CD14-positive monocyte (primary cell): ENCODE measurements around the gene SHROOM2. TPM values are rescaled to one million over a fixed set of nuclear protein-coding genes. Genes with fewer than 3 reads are reported as not detected.
A peak's percentile ranks its signal among the peaks of the same experiment; 100 is the strongest.

Experiments used
- DNase-seq, 3 donors: peaks; one replicate each; pipeline ENCODE4 v3.0.0-alpha.2; 2011 to 2022
- H2AFZ ChIP-seq: 2 replicates; pipeline ENCODE4 v1.6.0; 2012; ENCODE audit warnings: mild to moderate bottlenecking, low read depth, low read length, inconsistent platforms; ENCODE audit not compliant: insufficient read depth, poor library complexity, severe bottlenecking
- H3K27ac ChIP-seq, 2 donors: 1 replicate in 1 of 2; 2 replicates in 1 of 2; pipeline ENCODE4 v1.5.1; 2012 to 2013; ENCODE audit warnings: low read length in 2 of 2, control low read depth in 1 of 2, inconsistent platforms in 1 of 2, low read depth in 1 of 2, mild to moderate bottlenecking in 1 of 2
- H3K27me3 ChIP-seq, 2 donors: one replicate each; pipeline versions ENCODE4 v1.6.0 to v1.6.1; 2011 to 2013; ENCODE audit warnings: low read length in 2 of 2; ENCODE audit not compliant: control insufficient read depth in 2 of 2, insufficient read depth in 2 of 2
- H3K36me3 ChIP-seq, 2 donors: replicated peaks in 1 of 2; 1 replicate in 1 of 2; 2 replicates in 1 of 2; pipeline versions ENCODE4 v1.5.1 to v1.6.1; 2012 to 2013; ENCODE audit warnings: low read length in 2 of 2, control low read depth in 1 of 2, inconsistent platforms in 1 of 2, mild to moderate bottlenecking in 1 of 2; ENCODE audit not compliant: insufficient read depth in 2 of 2, control insufficient read depth in 1 of 2
- H3K4me1 ChIP-seq, 2 donors: 1 replicate in 1 of 2; 2 replicates in 1 of 2; pipeline versions ENCODE4 v1.5.1 to v1.6.1; 2012 to 2013; ENCODE audit warnings: low read length in 2 of 2, control low read depth in 1 of 2, inconsistent platforms in 1 of 2, mild to moderate bottlenecking in 1 of 2, moderate library complexity in 1 of 2; ENCODE audit not compliant: insufficient read depth in 2 of 2, control insufficient read depth in 1 of 2
- H3K4me2 ChIP-seq: replicated peaks from 2 replicates; pipeline ENCODE3; 2012; ENCODE audit warnings: low read length, moderate library complexity, mild to moderate bottlenecking; ENCODE audit not compliant: poor library complexity, severe bottlenecking; ENCODE audit errors: extremely low read depth
- H3K4me3 ChIP-seq, 3 experiments: fragments of 200-600 bp in 1 of 3; sonication (generic) in 1 of 3; replicated peaks in 1 of 3; 1 replicate in 2 of 3; 2 replicates in 1 of 3; pipeline ENCODE4 v1.5.1; 2011 to 2013; ENCODE audit warnings: low read length in 3 of 3, mild to moderate bottlenecking in 3 of 3, control low read depth in 2 of 3, low read depth in 2 of 3, inconsistent platforms in 1 of 3, moderate library complexity in 1 of 3
- H3K79me2 ChIP-seq: 2 replicates; pipeline ENCODE4 v1.6.0; 2012; ENCODE audit warnings: mild to moderate bottlenecking, control low read depth, inconsistent platforms, low read length, moderate library complexity; ENCODE audit not compliant: insufficient read depth
- H3K9ac ChIP-seq: 2 replicates; pipeline ENCODE4 v1.6.0; 2017; ENCODE audit warnings: low read length, mild to moderate bottlenecking; ENCODE audit not compliant: insufficient read depth, poor library complexity, severe bottlenecking
- H3K9me3 ChIP-seq, 2 donors: replicated peaks in 1 of 2; 1 replicate in 1 of 2; 2 replicates in 1 of 2; pipeline versions ENCODE4 v1.5.1 to v1.6.1; 2012 to 2013; ENCODE audit warnings: low read length in 2 of 2, control low read depth in 1 of 2; ENCODE audit not compliant: control insufficient read depth in 1 of 2, insufficient read depth in 1 of 2
- H4K20me1 ChIP-seq: 2 replicates; pipeline ENCODE4 v1.6.0; 2012; ENCODE audit warnings: mild to moderate bottlenecking, low read length, control low read depth, moderate library complexity; ENCODE audit not compliant: insufficient read depth
- H3K27ac Mint-ChIP-seq, 7 donors: one replicate each; pipeline ENCODE4 v1.8.0; 2020; ENCODE audit warnings: mild to moderate bottlenecking in 7 of 7, mixed read lengths in 7 of 7, moderate library complexity in 6 of 7, inconsistent platforms in 2 of 7
- H3K27me3 Mint-ChIP-seq, 3 donors: one replicate each; pipeline ENCODE4 v1.8.0; 2021 to 2022; ENCODE audit warnings: low read depth in 3 of 3, mild to moderate bottlenecking in 3 of 3, mixed read lengths in 3 of 3, moderate library complexity in 3 of 3, inconsistent platforms in 1 of 3
- H3K36me3 Mint-ChIP-seq, 2 donors: one replicate each; pipeline ENCODE4 v1.8.0; 2020; ENCODE audit warnings: mixed read lengths in 2 of 2, inconsistent platforms in 1 of 2, mild to moderate bottlenecking in 1 of 2
- H3K4me1 Mint-ChIP-seq: one replicate; pipeline ENCODE4 v1.8.0; 2020; ENCODE audit warnings: mild to moderate bottlenecking, mixed read lengths
- H3K4me3 Mint-ChIP-seq, 2 donors: one replicate each; pipeline ENCODE4 v1.8.0; 2020; ENCODE audit warnings: mild to moderate bottlenecking in 2 of 2, mixed read lengths in 2 of 2, moderate library complexity in 1 of 2
- H3K9me3 Mint-ChIP-seq, 7 donors: one replicate each; pipeline ENCODE4 v1.8.0; 2020 to 2022; ENCODE audit warnings: mixed read lengths in 7 of 7, mild to moderate bottlenecking in 6 of 7, moderate library complexity in 6 of 7, inconsistent platforms in 2 of 7
- CTCF ChIP-seq: fragments of 200-600 bp; IDR thresholded peaks from one replicate; pipeline ENCODE4 v1.8.0; 2022; ENCODE audit warnings: antibody characterized with exemption, mild to moderate bottlenecking
- WGBS: methylation state at CpG from one replicate; pipeline ENCODE4 v1.1.5; 2013; ENCODE audit warnings: missing lambda C conversion rate; ENCODE audit not compliant: insufficient coverage; 5-methylcytosine and 5-hydroxymethylcytosine counted together
- intact Hi-C, 2 donors: fragments of 100-400 bp; cut with micrococcal nuclease; formaldehyde crosslinking; loops; one replicate each; pipeline versions ENCODE4 v1.15.0 to v1.15.1; 2023
- polyA plus RNA-seq, 3 donors: library from polyadenylated mRNA; depleted of rRNA in 1 of 3; unstranded in 2 of 3; stranded (reverse) in 1 of 3; fragments of 300-500 nt in 2 of 3; fragments of >200 nt in 1 of 3; fragmentation: Illumina TruSeq in 2 of 3; gene quantifications; 1 replicate in 2 of 3; 2 replicates in 1 of 3; pipeline ENCODE4 v1.2.3, GENCODE V29; 2012 to 2021

Gene SHROOM2
- polyA plus RNA-seq, 3 donors = not detected

- H3K9me3 ChIP-seq = no peaks in the 10 kb centered on the region
- no peaks in the 10 kb centered on the region for H4K20me1 ChIP-seq
- H3K79me2 ChIP-seq = no peaks in the 10 kb centered on the region
- H3K27me3 Mint-ChIP-seq = peaks cover 4 to 12% (median 4%) of the 10 kb centered on the region in 3 donors
- H3K4me1 ChIP-seq = peaks cover 6 to 8% of the 10 kb centered on the region in 2 donors
- intact Hi-C loops = no loop called here
- H2AFZ ChIP-seq = no peak overlapping the region
- H3K9ac ChIP-seq = no peak overlapping the region
- H3K4me3 ChIP-seq = no peak overlapping the region
- no peaks in the 10 kb centered on the region for H3K27me3 ChIP-seq
- no peak for TF ChIP-seq CTCF
- no peak overlapping the region for H3K4me2 ChIP-seq
- 79% methylated on average over 3 of the region's 10 CpGs for WGBS
- H3K36me3 Mint-ChIP-seq = no peaks in the 10 kb centered on the region
- H3K36me3 ChIP-seq = no peaks in the 10 kb centered on the region
- H3K27ac ChIP-seq = no peak overlapping the region
- H3K4me3 Mint-ChIP-seq = no peak overlapping the region
- peaks cover 0 to 12% (median 3%) of the 10 kb centered on the region in 7 donors for H3K9me3 Mint-ChIP-seq
- peaks cover 8% of the 10 kb centered on the region for H3K4me1 Mint-ChIP-seq
- H3K27ac Mint-ChIP-seq = no peak overlapping the region
- DNase-seq = no peak
These were observed 120.7 kb downstream of the SHROOM2 start for GRCh38 chrX:9906919-9907318.

GRCh38 chrX:9907645-9908387 is 121.6 kb downstream of the SHROOM2 start:
- H3K27me3 Mint-ChIP-seq = peaks cover 4 to 19% (median 13%) of the 10 kb centered on the region in 3 donors
- intact Hi-C loops = no loop called here
- peaks cover 0 to 5% of the 10 kb centered on the region in 2 donors for H3K27me3 ChIP-seq

More at GRCh38 chrX:9907645-9908387, 121.6 kb downstream of the SHROOM2 start:
- Mint-ChIP-seq H3K9me3 (peaks cover 0 to 12% (median 3%) of the 10 kb centered on the region in 7 donors), H3K4me1 (peaks cover 10% of the 10 kb centered on the region), H3K27ac (peak overlapping the region in 1 of 7 donors; percentile 57), H3K4me3 (no peak overlapping the region), H3K36me3 (no peaks in the 10 kb centered on the region)
- Histone ChIP-seq H3K79me2 (no peaks in the 10 kb centered on the region), H3K4me1 (peaks cover 6 to 8% of the 10 kb centered on the region in 2 donors), H3K9me3 (no peaks in the 10 kb centered on the region), H3K27ac (no peak overlapping the region), H4K20me1 (no peaks in the 10 kb centered on the region), H3K36me3 (no peaks in the 10 kb centered on the region), H3K4me3 (no peak overlapping the region), H3K9ac (no peak overlapping the region), H3K4me2 (no peak overlapping the region), H2AFZ (no peak overlapping the region)
- 50% methylated on average over 1 of the region's 8 CpGs for WGBS
- TF ChIP-seq CTCF = no peak
- DNase-seq = peak; percentile 42 to 64 (median 44)
